Activated naive CD4-positive, alpha-beta T cell treated with anti-CD3 and anti-CD28 coated beads, Interleukin-2, amount 50 U/mL, for 72 hours (primary cell): ENCODE results near the gene SAFB2. TPM values are rescaled to one million over a fixed set of nuclear protein-coding genes. Genes with fewer than 3 reads are reported as not detected.

Experiments
- ATAC-seq, 2 donors: fragments of 150-1000 bp; cut with Tn5 transposase; 2 replicates each; pipeline ENCODE4 v1.10.0; 2021; ENCODE audit warnings: mild to moderate bottlenecking in 2 of 2, moderate library complexity in 2 of 2
- DNase-seq, 2 donors: peaks; one replicate each; pipeline ENCODE4 v3.0.0; 2021 to 2022; ENCODE audit warnings: low spot score in 2 of 2
- H3K27ac Mint-ChIP-seq, 2 donors: one replicate each; pipeline ENCODE4 v1.8.0; 2022; ENCODE audit warnings: mild to moderate bottlenecking in 2 of 2, mixed read lengths in 2 of 2
- H3K36me3 Mint-ChIP-seq, 2 donors: one replicate each; pipeline ENCODE4 v1.8.0; 2022; ENCODE audit warnings: mixed read lengths in 2 of 2
- H3K9me3 Mint-ChIP-seq, 2 donors: one replicate each; pipeline ENCODE4 v1.8.0; 2022; ENCODE audit warnings: mixed read lengths in 2 of 2
- total RNA-seq, 2 donors: library from RNA; stranded (reverse); gene quantifications; one replicate each; pipeline ENCODE4 v1.2.3, GENCODE V29; 2022

The SAFB2 gene
- total RNA-seq, 2 donors from 2014 or later: 107 to 233 TPM

- Mint-ChIP-seq H3K9me3 (no peaks in the 10 kb centered on the region), H3K27ac (no peak overlapping the region), H3K36me3 (no peaks in the 10 kb centered on the region)
- no peak for DNase-seq
- ATAC-seq: no peak
Measured at GRCh38 chr19:5554828-5555227, 67.7 kb downstream of the SAFB2 start.

- Mint-ChIP-seq H3K36me3 (no peaks in the 10 kb centered on the region), H3K9me3 (no peaks in the 10 kb centered on the region), H3K27ac (no peak overlapping the region)
- DNase-seq (no peak), ATAC-seq (no peak)
Measured at GRCh38 chr19:5553892-5554291, 68.7 kb downstream of the SAFB2 start.

GRCh38 chr19:5547881-5548280 lies 74.7 kb downstream of the SAFB2 start:
- ATAC-seq (peak in 1 of 2 donors; percentile 52), DNase-seq (peak in 1 of 2 donors; percentile 16)

GRCh38 chr19:5545984-5546383 lies 76.6 kb downstream of the SAFB2 start:
- Mint-ChIP-seq H3K36me3 (no peaks in the 10 kb centered on the region), H3K27ac (no peak overlapping the region), H3K9me3 (no peaks in the 10 kb centered on the region)
- DNase-seq (no peak), ATAC-seq (no peak)

More at GRCh38 chr19:5547881-5548280, 74.7 kb downstream of the SAFB2 start:
- Mint-ChIP-seq H3K27ac (no peak overlapping the region), H3K36me3 (no peaks in the 10 kb centered on the region), H3K9me3 (no peaks in the 10 kb centered on the region)

- H3K9me3 Mint-ChIP-seq: no peaks in the 10 kb centered on the region
- no peak overlapping the region for H3K27ac Mint-ChIP-seq
Measured at GRCh38 chr19:5545051-5545450, 77.5 kb downstream of the SAFB2 start.

GRCh38 chr19:5542665-5543064 lies 79.9 kb downstream of the SAFB2 start:
- ATAC-seq (no peak), DNase-seq (no peak)
- no peaks in the 10 kb centered on the region for H3K36me3 Mint-ChIP-seq
- H3K27ac Mint-ChIP-seq: no peak overlapping the region
- no peaks in the 10 kb centered on the region for H3K9me3 Mint-ChIP-seq

More at GRCh38 chr19:5545051-5545450, 77.5 kb downstream of the SAFB2 start:
- H3K36me3 Mint-ChIP-seq: no peaks in the 10 kb centered on the region
- ATAC-seq (no peak), DNase-seq (no peak)

GRCh38 chr19:5541456-5541855 lies 81.1 kb downstream of the SAFB2 start:
- no peak for ATAC-seq
- H3K9me3 Mint-ChIP-seq: no peaks in the 10 kb centered on the region
- H3K27ac Mint-ChIP-seq: no peak overlapping the region
- DNase-seq: no peak
- H3K36me3 Mint-ChIP-seq: no peaks in the 10 kb centered on the region

GRCh38 chr19:5540208-5540607 lies 82.4 kb downstream of the SAFB2 start:
- Mint-ChIP-seq H3K9me3 (peaks cover 1 to 6% of the 10 kb centered on the region in 2 donors), H3K36me3 (peaks cover 8 to 10% of the 10 kb centered on the region in 2 donors), H3K27ac (no peak overlapping the region)
- no peak for ATAC-seq
- no peak for DNase-seq

- Mint-ChIP-seq H3K9me3 (peaks cover 7 to 19% of the 10 kb centered on the region in 2 donors), H3K36me3 (peaks cover 17 to 30% of the 10 kb centered on the region in 2 donors), H3K27ac (no peak overlapping the region)
- DNase-seq (no peak), ATAC-seq (no peak)
Measured at GRCh38 chr19:5537870-5538269, 84.7 kb downstream of the SAFB2 start.

Other genes with a start within 250 kb of the SAFB2 start
- not detected for gene ZNRF4, start 167.4 kb downstream of the SAFB2 start, total RNA-seq
- 1 to 10 TPM in 1 of 2 donors, under 1 TPM in 1; 0.82 to 1.7 TPM for gene TINCR, start 54.8 kb downstream of the SAFB2 start, total RNA-seq
- gene SAFB, start 307 bp upstream of the SAFB2 start, total RNA-seq: 100 to 1,000 TPM; 127 to 154 TPM
- 10 to 100 TPM; 32.0 to 47.2 TPM for gene MICOS13, start 57.7 kb upstream of the SAFB2 start, total RNA-seq
- gene HSD11B1L, start 58.3 kb upstream of the SAFB2 start, total RNA-seq: 1 to 10 TPM; 3.2 to 5.2 TPM
- gene RPL36, start 67.5 kb upstream of the SAFB2 start, total RNA-seq: 1,000 to 10,000 TPM; 1,044 to 1,174 TPM
- gene LONP1, start 97.4 kb upstream of the SAFB2 start, total RNA-seq: 100 to 1,000 TPM; 178 to 359 TPM
- gene CATSPERD, start 97.9 kb upstream of the SAFB2 start, total RNA-seq: not detected
- 1 to 10 TPM; 1.8 to 7.4 TPM for gene PRR22, start 162.0 kb upstream of the SAFB2 start, total RNA-seq
- 10 to 100 TPM; 47.2 to 56.3 TPM for gene DUS3L, start 168.4 kb upstream of the SAFB2 start, total RNA-seq
- gene NRTN, start 182.3 kb upstream of the SAFB2 start, total RNA-seq: 1 to 10 TPM; 1.1 to 2.1 TPM
- gene FUT6, start 216.9 kb upstream of the SAFB2 start, total RNA-seq: under 1 TPM in 1 of 2 donors, not detected in 1; 0.27 TPM
- under 1 TPM in 1 of 2 donors, not detected in 1; 0.32 TPM for gene FUT3, start 228.7 kb upstream of the SAFB2 start, total RNA-seq
- gene FUT5, start 247.8 kb upstream of the SAFB2 start, total RNA-seq: under 1 TPM; 0.23 to 0.36 TPM